GM12878 (cell line): Measurements from ENCODE around the gene TXNDC8. TPM values are rescaled to one million over a fixed set of nuclear protein-coding genes. Genes with fewer than 3 reads are reported as not detected.
A peak's percentile ranks its signal among the peaks of the same experiment; 100 is the strongest.

Experiments
- ATAC-seq: fragments of 200-7000 bp; cut with Tn5 transposase; 3 replicates; pipeline ENCODE4 v1.9.1; 2020; ENCODE audit warnings: mild to moderate bottlenecking, moderate library complexity
- BruUV-seq: library from RNA; stranded (reverse); fragments of 400-500 nt; replicated peaks from 2 replicates; lab custom pipeline; 2021; lab: Mats Ljungman, UMichigan
- CTCF ChIA-PET: fragments of 300-600 bp; sonication (Branson Sonifier 250); formaldehyde crosslinking; extraction: SDS; loops from one replicate; lab custom pipeline; 2021; ENCODE audit warnings: inconsistent platforms; lab: Yijun Ruan, JAX
- POLR2A ChIA-PET: fragments of 350-600 bp; formaldehyde crosslinking; extraction: SDS; loops from one replicate; lab custom pipeline; 2021; ENCODE audit warnings: inconsistent platforms; lab: Charles Lee
- RAD21 ChIA-PET: fragments of 300-600 bp; sonication (Branson Sonifier 250); formaldehyde crosslinking; loops from one replicate; lab custom pipeline; 2023; ENCODE audit warnings: antibody characterized with exemption; ENCODE audit not compliant: unreplicated experiment; lab: Charles Lee
- SMC1A ChIA-PET: fragments of 300-600 bp; sonication (Branson Sonifier 250); formaldehyde crosslinking; loops from one replicate; lab custom pipeline; 2023; ENCODE audit not compliant: unreplicated experiment, uncharacterized antibody; lab: Charles Lee
- DNase-seq: peaks from one replicate; pipeline ENCODE4 v3.0.0-alpha.2; 2011; ENCODE audit warnings: low read depth, low spot score
- FAIRE-seq: peaks from 3 replicates; lab custom pipeline; 2011; peaks lifted over from hg19 to GRCh38; lab: Jason Lieb, UNC
- H2AFZ ChIP-seq: 2 replicates; pipeline ENCODE4 v1.6.0; 2011; ENCODE audit warnings: low read depth, low read length, control low read depth; ENCODE audit not compliant: control insufficient read depth
- H3K27ac ChIP-seq: 2 replicates; pipeline ENCODE4 v1.5.1; 2011; ENCODE audit warnings: control low read depth; ENCODE audit not compliant: control insufficient read depth, insufficient read depth
- H3K27me3 ChIP-seq, 2 experiments: replicated peaks in 1 of 2; 2 replicates each; pipeline versions ENCODE4 v1.6.0 to v1.6.1; 2011; ENCODE audit warnings: low read length in 1 of 2; ENCODE audit not compliant: control insufficient read depth in 2 of 2, insufficient read depth in 2 of 2
- H3K36me3 ChIP-seq, 2 experiments: 2 replicates each; pipeline ENCODE4 v1.5.1; 2011; ENCODE audit warnings: low read length in 1 of 2; ENCODE audit not compliant: control insufficient read depth in 2 of 2, insufficient read depth in 2 of 2
- H3K4me1 ChIP-seq: 2 replicates; pipeline ENCODE4 v1.6.1; 2011; ENCODE audit warnings: mild to moderate bottlenecking, low read length, moderate library complexity, mixed read lengths; ENCODE audit not compliant: control insufficient read depth, insufficient read depth
- H3K4me2 ChIP-seq: 2 replicates; pipeline ENCODE4 v1.6.0; 2011; ENCODE audit warnings: control low read depth; ENCODE audit not compliant: control insufficient read depth, insufficient read depth
- H3K4me3 ChIP-seq: fragments of 200-600 bp; sonication (generic); 2 replicates; pipeline ENCODE4 v1.5.1; 2016
- H3K79me2 ChIP-seq: 2 replicates; pipeline ENCODE4 v1.6.0; 2011; ENCODE audit warnings: low read length; ENCODE audit not compliant: control insufficient read depth, insufficient read depth
- H3K9ac ChIP-seq: 2 replicates; pipeline ENCODE4 v1.8.0; 2011; ENCODE audit warnings: low read length, control low read depth, mixed read lengths; ENCODE audit not compliant: control insufficient read depth, insufficient read depth
- H3K9me3 ChIP-seq: replicated peaks from 3 replicates; pipeline ENCODE4 v1.5.1; 2011; ENCODE audit warnings: mild to moderate bottlenecking, low read length; ENCODE audit not compliant: control insufficient read depth, insufficient read depth
- H4K20me1 ChIP-seq: 2 replicates; pipeline ENCODE4 v1.6.0; 2011; ENCODE audit not compliant: control insufficient read depth, insufficient read depth
- ATF7 ChIP-seq: fragments of 450-650 bp; IDR thresholded peaks from 2 replicates; pipeline ENCODE4 v1.6.1; 2016; ENCODE audit warnings: low read depth, mild to moderate bottlenecking
- BCL11A ChIP-seq: IDR thresholded peaks from 2 replicates; pipeline ENCODE4 v1.6.1; 2011; ENCODE audit warnings: low read depth, low read length
- BCL3 ChIP-seq: IDR thresholded peaks from 2 replicates; pipeline ENCODE4 v1.6.1; 2011; ENCODE audit warnings: borderline replicate concordance, low read depth, mild to moderate bottlenecking, moderate library complexity, low read length; ENCODE audit not compliant: insufficient read depth, poor library complexity, severe bottlenecking
- FOXM1 ChIP-seq: IDR thresholded peaks from 2 replicates; pipeline ENCODE4 v1.6.1; 2012; ENCODE audit warnings: low read depth, mild to moderate bottlenecking, inconsistent platforms, low read length, moderate library complexity
- GABPA ChIP-seq: IDR thresholded peaks from 2 replicates; pipeline ENCODE4 v1.6.1; 2014; ENCODE audit warnings: antibody characterized with exemption, low read depth, mild to moderate bottlenecking, inconsistent platforms
- IKZF1 ChIP-seq: fragments of 450-650 bp; conservative IDR thresholded peaks from 2 replicates; pipeline ENCODE4 v1.6.1; 2017; ENCODE audit warnings: antibody characterized with exemption, mild to moderate bottlenecking
- JUNB ChIP-seq: IDR thresholded peaks from 2 replicates; pipeline ENCODE4 v1.6.1; 2016; ENCODE audit warnings: antibody characterized with exemption, mild to moderate bottlenecking
- KLF5 ChIP-seq: fragments of 450-650 bp; IDR thresholded peaks from 2 replicates; pipeline ENCODE4 v1.6.1; 2014; ENCODE audit warnings: mild to moderate bottlenecking; ENCODE audit not compliant: partially characterized antibody
- NR2F1 ChIP-seq: fragments of 450-650 bp; conservative IDR thresholded peaks from 2 replicates; pipeline ENCODE4 v1.6.1; 2017; ENCODE audit warnings: mild to moderate bottlenecking
- PAX5 ChIP-seq: IDR thresholded peaks from 2 replicates; pipeline ENCODE4 v1.6.1; 2011; ENCODE audit warnings: low read depth, low read length, borderline replicate concordance
- PBX3 ChIP-seq: IDR thresholded peaks from 2 replicates; pipeline ENCODE4 v1.6.1; 2011; ENCODE audit warnings: mild to moderate bottlenecking, low read depth, low read length, moderate library complexity; ENCODE audit not compliant: insufficient replicate concordance
- POLR2AphosphoS5 ChIP-seq: IDR thresholded peaks from 2 replicates; pipeline ENCODE4 v1.6.1; 2011; ENCODE audit warnings: mild to moderate bottlenecking, low read length, inconsistent platforms
- POU2F2 ChIP-seq: IDR thresholded peaks from 3 replicates; pipeline ENCODE4 v1.6.1; 2011; ENCODE audit warnings: low read depth, mild to moderate bottlenecking, low read length, borderline replicate concordance
- RELB ChIP-seq: fragments of 450-650 bp; IDR thresholded peaks from 2 replicates; pipeline ENCODE4 v1.6.1; 2017; ENCODE audit warnings: low read depth, mild to moderate bottlenecking, moderate library complexity
- SRF ChIP-seq, 2 experiments: IDR thresholded peaks; 2 replicates each; pipeline ENCODE4 v1.6.1; 2011; ENCODE audit warnings: low read depth in 2 of 2, low read length in 2 of 2, mild to moderate bottlenecking in 1 of 2, moderate library complexity in 1 of 2
- STAT3 ChIP-seq: IDR thresholded peaks from 2 replicates; pipeline ENCODE4 v1.6.1; 2011; ENCODE audit warnings: low read depth, low read length, improper control_type of control experiment
- SUPT20H ChIP-seq: IDR thresholded peaks from 2 replicates; pipeline ENCODE4 v1.6.1; 2011; ENCODE audit warnings: low read depth, mild to moderate bottlenecking, low read length, moderate library complexity, borderline replicate concordance; ENCODE audit not compliant: control insufficient read depth
- TAF1 ChIP-seq: IDR thresholded peaks from 2 replicates; pipeline ENCODE4 v1.6.1; 2011; ENCODE audit warnings: mild to moderate bottlenecking, low read depth, low read length, borderline replicate concordance
- USF2 ChIP-seq: IDR thresholded peaks from 2 replicates; pipeline ENCODE4 v1.6.1; 2011; ENCODE audit warnings: low read depth, low read length, improper control_type of control experiment, borderline replicate concordance
- YBX1 ChIP-seq: fragments of 450-650 bp; IDR thresholded peaks from 2 replicates; pipeline ENCODE4 v1.6.1; 2016; ENCODE audit warnings: antibody characterized with exemption
- WGBS: methylation state at CpG from one replicate; pipeline ENCODE4 v1.1.6; 2016; ENCODE audit warnings: low lambda C conversion rate; ENCODE audit not compliant: insufficient replicate concordance, insufficient coverage; ENCODE audit errors: missing lambda C conversion rate; 5-methylcytosine and 5-hydroxymethylcytosine counted together
- in situ Hi-C: fragments of 300-500 bp; cut with MboI; formaldehyde crosslinking; loops from 9 replicates; pipeline ENCODE4 v1.14.3; 2018; ENCODE audit warnings: mixed read lengths
- intact Hi-C: fragments of 100-400 bp; cut with micrococcal nuclease; formaldehyde crosslinking; loops from one replicate; pipeline ENCODE4 v1.14.2; 2022; ENCODE audit not compliant: unreplicated experiment
- polyA plus RNA-seq, 11 experiments: library from polyadenylated mRNA; depleted of rRNA in 4 of 11; unstranded in 6 of 11; stranded (reverse) in 5 of 11; fragments of >200 nt; fragmentation: Nextera tagmentation in 4 of 11; fragmentation: Illumina TruSeq in 1 of 11; extraction: Ambion mirVana in 4 of 11; extraction: Trizol in 1 of 11; gene quantifications; 1 replicate in 1 of 11; 2 replicates in 10 of 11; pipeline versions ENCODE4 v1.2.1 to v1.2.3, GENCODE V29; 2011 to 2016; ENCODE audit warnings: inconsistent platforms in 2 of 11, missing spikeins in 2 of 11, low read depth in 1 of 11
- total RNA-seq, 4 experiments: library from RNA; depleted of rRNA in 3 of 4; stranded (reverse); fragments of >200 nt in 3 of 4; fragmentation: Illumina TruSeq in 1 of 4; extraction: Trizol in 1 of 4; gene quantifications; 2 replicates each; pipeline versions ENCODE4 v1.2.1 to v1.2.3, GENCODE V29; 2013 to 2021

Gene TXNDC8
- total and polyA plus RNA-seq, 10 of the 15 experiments (the other 5 are each of a cell fraction or from before 2014, with no cell fraction given), result not detected

GRCh38 chr9:110258690-110259091 is 79.0 kb downstream of the TXNDC8 start:
- no peaks in the 10 kb centered on the region for H3K9me3 ChIP-seq
- DNase-seq (peak; percentile 59), ATAC-seq (peak; percentile 25), FAIRE-seq (no peak)
- no peaks in the 10 kb centered on the region for H4K20me1 ChIP-seq
- peak overlapping the region; percentile 100 for H3K4me2 ChIP-seq
- no peaks in the 10 kb centered on the region for H3K36me3 ChIP-seq
- peak overlapping the region; percentile 92 for H3K9ac ChIP-seq
- SMC1A ChIA-PET, result interaction anchor here (0.6 to 3.0 kb wide), 16 partner anchors 8 to 684 kb away, joined by 3 to 13 read pairs (median 4); no protein-coding TSS in a partner anchor
- intact Hi-C loops (loop anchor here (5.0 to 10.0 kb wide), 4 partner anchors 204 to 1376 kb away; partner anchors contain the start of gene DNAJC25), in situ Hi-C loops (no loop called here)
- no TSS peak for BruUV-seq
- peak overlapping the region; percentile 53 for H3K4me3 ChIP-seq
- peaks cover 38% of the 10 kb centered on the region for H3K79me2 ChIP-seq
- H3K27ac ChIP-seq, result peak overlapping the region; percentile 91
- CTCF ChIA-PET, result interaction anchor here (1.0 to 2.3 kb wide), 7 partner anchors 11 to 365 kb away, joined by 3 to 8 read pairs (median 6); no protein-coding TSS in a partner anchor
- H2AFZ ChIP-seq, result peak overlapping the region; percentile 66
- RAD21 ChIA-PET, result interaction anchor here (0.8 to 3.1 kb wide), 9 partner anchors 22 to 355 kb away, joined by 3 to 9 read pairs (median 4); no protein-coding TSS in a partner anchor
- H3K27me3 ChIP-seq, result no peaks in the 10 kb centered on the region
- WGBS, result 0% methylated on average over 3 of the region's 3 CpGs
- POLR2A ChIA-PET, result interaction anchor here (1.0 to 1.2 kb wide), 3 partner anchors 11 to 58 kb away, joined by 3 read pairs; no protein-coding TSS in a partner anchor
- peaks cover 24% of the 10 kb centered on the region for H3K4me1 ChIP-seq
- TF ChIP-seq STAT3, result 0 out of 2 replicates have a peak, but pooled peaks have one; percentile 44
- peak; percentile 41; the same call in 1 of the 2 replicates for TF ChIP-seq PAX5
- no peak for TF ChIP-seq YBX1
- no peak for TF ChIP-seq PBX3
- peak; percentile 60; the same call in 1 of the 2 replicates for TF ChIP-seq RELB
- TF ChIP-seq GABPA, result 0 out of 2 replicates have a peak, but pooled peaks have one; percentile 12
- TF ChIP-seq SRF (IDR thresholded peaks at IDR 0.05; ENCODE audit: low read depth in 2 of 2, low read length in 2 of 2), result no peak
- no peak for TF ChIP-seq USF2
- no peak for TF ChIP-seq SUPT20H
- peak; percentile 72 for TF ChIP-seq IKZF1
- no peak for TF ChIP-seq KLF5
- peak; percentile 20; the same call in 1 of the 3 replicates for TF ChIP-seq POU2F2
- peak; percentile 63 for TF ChIP-seq BCL3
- TF ChIP-seq POLR2AphosphoS5, result peak; percentile 53
- TF ChIP-seq BCL11A, result peak; percentile 53; the same call in 1 of the 2 replicates
- peak; percentile 59 for TF ChIP-seq ATF7
- no peak for TF ChIP-seq FOXM1
- peak; percentile 25 for TF ChIP-seq JUNB
- peak; percentile 92 for TF ChIP-seq NR2F1
- TF ChIP-seq TAF1, result 0 out of 2 replicates have a peak, but pooled peaks have one; percentile 14
